H1 (cell line): Measurements from ENCODE around the gene CST6.

Experiments used
- EZH2 ChIP-seq: fragments of 200-600 bp; sonication (generic); IDR thresholded peaks from 2 replicates; pipeline ENCODE4 v1.7.1; 2012; ENCODE audit warnings: low read depth, mild to moderate bottlenecking, moderate library complexity, low read length, inconsistent platforms; ENCODE audit not compliant: severe bottlenecking
- HDAC6 ChIP-seq: IDR thresholded peaks from one replicate; pipeline ENCODE4 v1.7.1; 2012; ENCODE audit warnings: low read depth, mild to moderate bottlenecking, inconsistent platforms, low read length, moderate library complexity
- POLR2A ChIP-seq, 2 experiments: IDR thresholded peaks; 1 replicate in 1 of 2; 2 replicates in 1 of 2; pipeline ENCODE4 v1.6.1; 2011; ENCODE audit warnings: low read depth in 2 of 2, low read length in 2 of 2, mild to moderate bottlenecking in 2 of 2; ENCODE audit errors: control extremely low read depth in 1 of 2
- RAD21 ChIP-seq, 2 experiments: IDR thresholded peaks in 1 of 2; conservative IDR thresholded peaks in 1 of 2; 2 replicates each; pipeline ENCODE4 v1.6.1; 2011; ENCODE audit warnings: low read depth in 2 of 2, low read length in 2 of 2, improper control_type of control experiment in 1 of 2, inconsistent platforms in 1 of 2, mild to moderate bottlenecking in 1 of 2, moderate library complexity in 1 of 2
- TF ChIP-seq, protein P1 (sequence below), 3 experiments: IDR thresholded peaks; 1 replicate in 2 of 3; 2 replicates in 1 of 3; pipeline versions ENCODE4 v1.5.1 to v1.6.1; 2011; ENCODE audit warnings: low read length in 3 of 3, mild to moderate bottlenecking in 3 of 3, inconsistent platforms in 2 of 3, low read depth in 1 of 3, moderate library complexity in 1 of 3; ENCODE audit not compliant: insufficient read depth in 1 of 3; ENCODE audit errors: control extremely low read depth in 1 of 3

- TF ChIP-seq POLR2A (IDR thresholded peaks at IDR 0.05; ENCODE audit: control extremely low read depth in 1 of 2, low read depth in 2 of 2, low read length in 2 of 2) (no peak), HDAC6 (no peak), EZH2 (no peak), RAD21 (IDR thresholded peaks at IDR 0.05 in 1 of 2, conservative IDR thresholded peaks at IDR 0.05 in 1 of 2; ENCODE audit: low read depth in 2 of 2, low read length in 2 of 2) (no peak)
- TF ChIP-seq, protein P1, sequence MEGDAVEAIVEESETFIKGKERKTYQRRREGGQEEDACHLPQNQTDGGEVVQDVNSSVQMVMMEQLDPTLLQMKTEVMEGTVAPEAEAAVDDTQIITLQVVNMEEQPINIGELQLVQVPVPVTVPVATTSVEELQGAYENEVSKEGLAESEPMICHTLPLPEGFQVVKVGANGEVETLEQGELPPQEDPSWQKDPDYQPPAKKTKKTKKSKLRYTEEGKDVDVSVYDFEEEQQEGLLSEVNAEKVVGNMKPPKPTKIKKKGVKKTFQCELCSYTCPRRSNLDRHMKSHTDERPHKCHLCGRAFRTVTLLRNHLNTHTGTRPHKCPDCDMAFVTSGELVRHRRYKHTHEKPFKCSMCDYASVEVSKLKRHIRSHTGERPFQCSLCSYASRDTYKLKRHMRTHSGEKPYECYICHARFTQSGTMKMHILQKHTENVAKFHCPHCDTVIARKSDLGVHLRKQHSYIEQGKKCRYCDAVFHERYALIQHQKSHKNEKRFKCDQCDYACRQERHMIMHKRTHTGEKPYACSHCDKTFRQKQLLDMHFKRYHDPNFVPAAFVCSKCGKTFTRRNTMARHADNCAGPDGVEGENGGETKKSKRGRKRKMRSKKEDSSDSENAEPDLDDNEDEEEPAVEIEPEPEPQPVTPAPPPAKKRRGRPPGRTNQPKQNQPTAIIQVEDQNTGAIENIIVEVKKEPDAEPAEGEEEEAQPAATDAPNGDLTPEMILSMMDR (IDR thresholded peaks at IDR 0.05; ENCODE audit: control extremely low read depth in 1 of 3, insufficient read depth in 1 of 3, low read depth in 1 of 3, low read length in 3 of 3): no peak
These were observed 36.0 kb upstream of the CST6 start for GRCh38 chr11:65975771-65976170.
